ENCODE measurements around the gene ANKRD55. TPM values are rescaled to one million over a fixed set of nuclear protein-coding genes. Genes with fewer than 3 reads are reported as not detected.

The ANKRD55 gene
- total RNA-seq, 1 donor from 2014 or later: 0.49 TPM

DNA sequence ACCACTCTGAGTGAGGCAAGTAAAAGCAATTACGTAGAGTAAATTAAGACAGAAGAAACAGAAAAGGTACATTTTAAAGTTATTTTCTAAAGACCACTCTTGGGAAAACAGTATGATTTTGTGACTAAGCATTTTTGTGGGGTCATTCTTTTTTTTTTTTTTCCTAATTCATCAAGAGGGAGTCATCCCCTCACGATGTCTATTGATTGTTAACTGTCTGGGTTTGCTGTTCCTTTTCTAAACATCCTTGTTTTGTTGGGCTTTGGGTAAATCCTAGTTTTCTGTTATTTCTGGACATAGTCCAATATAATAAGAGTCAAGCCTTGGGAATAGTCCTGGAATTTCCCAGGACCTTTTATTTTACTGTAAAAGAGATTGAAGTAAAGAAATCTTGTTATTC, 63.8 kb downstream of the ANKRD55 start:
- ATAC-seq (no peak), DNase-seq (no peak)
- TF ChIP-seq, protein P1, sequence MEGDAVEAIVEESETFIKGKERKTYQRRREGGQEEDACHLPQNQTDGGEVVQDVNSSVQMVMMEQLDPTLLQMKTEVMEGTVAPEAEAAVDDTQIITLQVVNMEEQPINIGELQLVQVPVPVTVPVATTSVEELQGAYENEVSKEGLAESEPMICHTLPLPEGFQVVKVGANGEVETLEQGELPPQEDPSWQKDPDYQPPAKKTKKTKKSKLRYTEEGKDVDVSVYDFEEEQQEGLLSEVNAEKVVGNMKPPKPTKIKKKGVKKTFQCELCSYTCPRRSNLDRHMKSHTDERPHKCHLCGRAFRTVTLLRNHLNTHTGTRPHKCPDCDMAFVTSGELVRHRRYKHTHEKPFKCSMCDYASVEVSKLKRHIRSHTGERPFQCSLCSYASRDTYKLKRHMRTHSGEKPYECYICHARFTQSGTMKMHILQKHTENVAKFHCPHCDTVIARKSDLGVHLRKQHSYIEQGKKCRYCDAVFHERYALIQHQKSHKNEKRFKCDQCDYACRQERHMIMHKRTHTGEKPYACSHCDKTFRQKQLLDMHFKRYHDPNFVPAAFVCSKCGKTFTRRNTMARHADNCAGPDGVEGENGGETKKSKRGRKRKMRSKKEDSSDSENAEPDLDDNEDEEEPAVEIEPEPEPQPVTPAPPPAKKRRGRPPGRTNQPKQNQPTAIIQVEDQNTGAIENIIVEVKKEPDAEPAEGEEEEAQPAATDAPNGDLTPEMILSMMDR (IDR thresholded peaks at IDR 0.05): no peak
- intact Hi-C loops (cut with DNase I): no loop called here
- peaks cover 30% of the 10 kb centered on the region for H3K4me1 ChIP-seq
- H3K27ac ChIP-seq: no peak overlapping the region
- H3K4me3 ChIP-seq: no peak overlapping the region
- no peaks in the 10 kb centered on the region for H3K36me3 ChIP-seq
- no peaks in the 10 kb centered on the region for H3K27me3 ChIP-seq
- no peaks in the 10 kb centered on the region for H3K9me3 ChIP-seq

DNA sequence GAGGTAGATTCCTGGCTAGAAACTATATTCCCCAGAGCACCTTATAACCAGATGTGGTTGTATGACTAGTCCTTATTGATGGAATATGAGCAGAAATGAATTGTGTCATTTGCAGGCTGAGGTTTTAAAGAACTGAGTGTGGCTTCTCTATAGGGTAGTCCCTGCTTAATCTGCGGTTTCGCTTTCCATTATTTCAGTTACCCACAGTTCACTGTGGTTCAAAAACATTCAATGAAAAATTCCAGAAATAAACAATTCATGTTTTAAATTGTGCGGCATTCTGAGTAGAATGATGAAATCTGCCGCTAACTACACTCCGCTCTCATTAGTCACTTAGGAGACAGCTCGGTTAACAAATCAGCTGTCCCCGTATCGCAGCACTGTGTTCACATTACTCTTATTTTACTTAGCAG, 65.1 kb downstream of the ANKRD55 start:
- H3K4me3 ChIP-seq: peak overlapping the region; percentile 9
- no peaks in the 10 kb centered on the region for H3K27me3 ChIP-seq
- intact Hi-C loops (cut with DNase I): no loop called here
- ATAC-seq (peak; percentile 49), DNase-seq (no peak)
- H3K4me1 ChIP-seq: peaks cover 30% of the 10 kb centered on the region
- no peaks in the 10 kb centered on the region for H3K9me3 ChIP-seq
- TF ChIP-seq, protein P1 (IDR thresholded peaks at IDR 0.05): no peak
- H3K27ac ChIP-seq: no peak overlapping the region
- H3K36me3 ChIP-seq: no peaks in the 10 kb centered on the region

DNA sequence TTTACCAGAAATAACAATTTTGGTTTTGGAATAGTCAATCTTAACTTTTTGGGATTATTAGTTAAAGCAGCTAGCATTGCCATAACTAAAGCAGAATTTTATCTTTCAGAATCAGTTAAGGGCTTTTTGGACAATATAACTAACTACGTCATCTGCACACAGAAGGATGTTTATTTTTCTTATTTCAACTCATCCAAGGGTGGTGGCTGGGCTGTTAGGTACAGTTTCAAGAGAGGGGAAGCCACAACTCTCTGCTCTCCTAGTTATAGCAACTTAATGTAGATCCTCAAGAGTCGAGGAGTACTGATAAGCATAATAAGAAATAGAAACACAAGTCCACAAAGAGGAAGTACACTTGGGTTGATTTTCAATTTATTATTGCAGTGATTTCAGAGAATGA, 65.6 kb downstream of the ANKRD55 start:
- intact Hi-C loops (cut with DNase I): no loop called here
- Histone ChIP-seq H3K4me1 (peaks cover 25% of the 10 kb centered on the region), H3K27me3 (no peaks in the 10 kb centered on the region), H3K4me3 (no peak overlapping the region), H3K36me3 (no peaks in the 10 kb centered on the region), H3K9me3 (no peaks in the 10 kb centered on the region), H3K27ac (no peak overlapping the region)
- ATAC-seq: peak; percentile 45
- no peak for DNase-seq
- TF ChIP-seq, protein P1 (IDR thresholded peaks at IDR 0.05): no peak

DNA sequence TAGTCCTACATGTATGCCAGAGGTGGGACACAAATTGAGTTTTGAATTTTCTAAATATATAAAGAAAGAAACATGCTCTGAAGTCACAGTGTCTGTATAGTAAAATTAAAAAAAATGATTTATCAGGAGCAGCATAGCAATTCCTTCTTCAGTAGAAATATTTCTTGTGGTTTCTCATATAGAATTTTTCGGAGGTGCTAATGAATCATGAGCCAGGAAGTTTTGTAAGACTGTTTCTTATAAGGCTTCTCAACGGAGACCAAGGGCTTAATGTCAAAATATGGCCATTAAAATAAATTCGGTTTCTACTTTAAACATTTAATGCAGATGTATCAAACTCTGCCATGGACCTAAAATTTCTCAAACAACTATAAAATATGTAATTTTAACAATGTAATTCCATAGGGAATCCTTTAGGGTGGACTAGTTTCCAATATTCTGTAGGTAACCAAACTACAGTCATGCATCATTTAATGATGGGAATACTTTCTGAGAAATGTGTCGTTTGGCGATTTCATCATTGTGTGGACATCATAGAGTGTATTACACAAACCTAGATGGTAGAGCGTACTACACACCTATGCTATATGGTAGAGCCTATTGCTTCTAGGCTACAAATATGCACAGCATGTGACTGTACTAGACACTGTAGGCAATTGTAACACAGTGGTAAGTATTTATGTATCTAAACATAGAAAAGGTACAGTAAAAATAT, 66.3 kb downstream of the ANKRD55 start:
- TF ChIP-seq, protein P1 (IDR thresholded peaks at IDR 0.05): no peak
- Histone ChIP-seq H3K9me3 (no peaks in the 10 kb centered on the region), H3K27me3 (no peaks in the 10 kb centered on the region), H3K4me1 (peaks cover 23% of the 10 kb centered on the region), H3K4me3 (no peak overlapping the region), H3K36me3 (no peaks in the 10 kb centered on the region), H3K27ac (no peak overlapping the region)
- intact Hi-C loops (cut with DNase I): no loop called here
- ATAC-seq: no peak
- DNase-seq: no peak

DNA sequence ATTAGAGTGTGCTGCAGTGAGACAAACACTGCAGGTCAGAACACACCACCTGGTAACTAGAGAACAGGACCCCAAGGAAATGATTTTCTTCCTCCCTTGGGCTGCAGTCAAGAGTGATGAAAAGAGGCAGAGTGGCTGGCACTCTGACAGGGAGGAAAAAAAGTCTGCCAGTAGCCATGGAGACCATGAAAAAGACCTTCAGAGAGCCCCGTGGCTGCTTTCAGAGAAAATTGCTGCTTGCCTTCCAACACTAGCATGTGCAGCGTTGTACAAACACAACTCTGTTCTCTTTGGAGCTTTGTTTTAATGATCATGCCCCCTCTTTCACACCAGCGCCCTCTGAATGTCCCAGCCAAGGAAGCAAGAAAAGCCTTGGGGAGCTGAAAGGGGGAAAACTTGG, 68.8 kb downstream of the ANKRD55 start:
- Histone ChIP-seq H3K27me3 (no peaks in the 10 kb centered on the region), H3K4me1 (peaks cover 27% of the 10 kb centered on the region), H3K36me3 (no peaks in the 10 kb centered on the region), H3K27ac (no peak overlapping the region), H3K4me3 (no peak overlapping the region), H3K9me3 (no peaks in the 10 kb centered on the region)
- no peak for DNase-seq
- intact Hi-C loops (cut with DNase I): no loop called here
- TF ChIP-seq, protein P1 (IDR thresholded peaks at IDR 0.05): no peak
- ATAC-seq: no peak

Data from upper lobe of right lung (tissue), 1 donor.